ENCODE measurements around the gene NFATC2IP. TPM values are rescaled to one million over a fixed set of nuclear protein-coding genes. Genes with fewer than 3 reads are reported as not detected.

The NFATC2IP gene
- total and polyA plus RNA-seq, 9 of the 15 experiments (the other 6 are each of a cell fraction or from before 2014, with no cell fraction given), result 15.6 to 106 (median 46.9) TPM

- TF ChIP-seq THAP7 (CRISPR knock-in tag; IDR thresholded peaks at IDR 0.05), result 0 out of 2 replicates have a peak, but pooled peaks have one; percentile 64
- no peak for TF ChIP-seq NFIX (CRISPR knock-in tag; IDR thresholded peaks at IDR 0.05; ENCODE audit: low read depth)
- TF ChIP-seq DLX4 (CRISPR knock-in tag; IDR thresholded peaks at IDR 0.05), result no peak
- TF ChIP-seq ZNF318 (IDR thresholded peaks at IDR 0.05; ENCODE audit: borderline replicate concordance in 1 of 2, low read depth in 1 of 2), result peak in 1 of 2 experiments; percentile 61; a peak in 1 of 4 replicates
- peak; percentile 98 for TF ChIP-seq VEZF1 (CRISPR knock-in tag; IDR thresholded peaks at IDR 0.05)
- TF ChIP-seq FOXK2 (conservative IDR thresholded peaks at IDR 0.05 in 1 of 2, IDR thresholded peaks at IDR 0.05 in 1 of 2; ENCODE audit: low read depth in 2 of 2), result peak; percentile 61 to 65; a peak in 3 of 4 replicates
- TF ChIP-seq ZBTB49 (CRISPR knock-in tag; IDR thresholded peaks at IDR 0.05; ENCODE audit: borderline replicate concordance), result no peak
- TF ChIP-seq ZNF766 (CRISPR knock-in tag; conservative IDR thresholded peaks at IDR 0.05), result peak; percentile 81; the same call in 1 of the 2 replicates
- no peak for TF ChIP-seq ZSCAN29 (IDR thresholded peaks at IDR 0.05)
- no peak for TF ChIP-seq JUN (IDR thresholded peaks at IDR 0.05; ENCODE audit: borderline replicate concordance, low read depth, low read length)
- 0 out of 2 replicates have a peak, but pooled peaks have one; percentile 45 for TF ChIP-seq JUN (CRISPR knock-in tag; IDR thresholded peaks at IDR 0.05; ENCODE audit: borderline replicate concordance)
Observed at GRCh38 chr16:28925386-28926228, 25.1 kb upstream of the NFATC2IP start (continued).

All from K562 (cell line).